Activated CD8-positive, alpha-beta memory T cell treated with anti-CD3 and anti-CD28 coated beads, Interleukin-2, amount 50 U/mL, for 1 hour (primary cell): ENCODE data around the gene LBR.
"Not testable (repeated sequence)": the region's sequence is repeated elsewhere in the genome, so short reads cannot be mapped to it uniquely, and the experiment has no call there.

Source experiments
- DNase-seq: peaks from one replicate; pipeline ENCODE4 v3.0.0-alpha.2; 2020; ENCODE audit errors: extremely low read depth

Gene LBR

GRCh38 chr1:225427235-225428067 is at the start of gene LBR:
Gene LBR, minus strand, starts transcription at chr1:225428038. Its CDS starts 3,963 bp downstream, at chr1:225424075.
- DNase-seq, result no peak

DNA sequence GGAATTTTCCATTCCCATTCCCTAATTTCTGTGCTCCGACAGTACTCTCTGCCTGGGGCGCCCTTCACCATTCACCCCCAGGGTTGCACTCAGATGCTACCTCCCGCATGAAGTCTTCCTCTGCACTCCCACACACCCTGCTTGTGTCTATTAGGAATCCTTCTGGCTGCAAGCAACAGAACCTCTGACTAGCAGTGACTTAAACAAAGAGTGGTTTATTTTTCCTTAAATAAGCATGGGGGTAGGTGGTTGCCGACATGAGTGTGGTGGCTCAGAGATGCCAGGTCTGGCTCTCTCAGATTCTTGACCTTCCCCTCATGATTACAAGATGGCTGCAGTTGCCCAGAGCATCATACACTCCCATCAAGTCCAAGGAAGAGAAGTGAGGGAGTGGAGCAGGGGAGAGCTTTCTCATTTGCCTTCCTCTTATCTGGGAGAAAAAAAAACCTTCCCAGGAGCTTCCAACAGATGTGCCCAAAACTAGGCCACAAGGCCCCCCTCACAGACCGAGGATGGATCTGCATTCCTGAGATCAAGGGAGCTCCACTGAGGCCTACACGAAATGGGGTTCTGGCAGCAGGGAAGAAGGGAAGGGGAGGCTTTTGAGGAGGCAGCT is 49.6 kb upstream of the LBR start:
- DNase-seq, result no peak

- no peak for DNase-seq
These were observed 48.7 kb upstream of the LBR start for GRCh38 chr1:225476538-225476988.

DNA sequence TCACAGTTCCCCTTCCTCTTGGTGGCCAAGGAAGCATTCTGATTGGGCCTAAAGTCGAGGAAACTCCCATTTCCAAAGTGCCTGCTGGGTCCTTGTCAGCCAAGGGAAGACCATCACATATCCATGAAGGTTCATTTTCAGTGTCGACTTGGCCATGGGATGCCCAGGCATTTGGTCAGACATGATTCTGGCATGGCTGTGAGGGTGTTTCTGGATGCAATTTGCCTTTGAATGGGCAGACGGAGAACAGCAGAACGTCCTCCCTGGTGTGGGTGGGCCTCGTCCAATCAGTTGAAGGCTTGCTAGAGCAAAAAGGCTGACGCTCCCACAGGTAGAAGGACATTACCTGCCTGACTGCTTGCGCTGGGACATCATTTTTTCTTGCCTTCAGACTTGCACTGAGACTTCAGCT is 48.3 kb upstream of the LBR start:
- no peak for DNase-seq

GRCh38 chr1:225474986-225475820 is 47.4 kb upstream of the LBR start:
- DNase-seq, result no peak

GRCh38 chr1:225474439-225474985 is 46.7 kb upstream of the LBR start:
- no peak for DNase-seq

DNA sequence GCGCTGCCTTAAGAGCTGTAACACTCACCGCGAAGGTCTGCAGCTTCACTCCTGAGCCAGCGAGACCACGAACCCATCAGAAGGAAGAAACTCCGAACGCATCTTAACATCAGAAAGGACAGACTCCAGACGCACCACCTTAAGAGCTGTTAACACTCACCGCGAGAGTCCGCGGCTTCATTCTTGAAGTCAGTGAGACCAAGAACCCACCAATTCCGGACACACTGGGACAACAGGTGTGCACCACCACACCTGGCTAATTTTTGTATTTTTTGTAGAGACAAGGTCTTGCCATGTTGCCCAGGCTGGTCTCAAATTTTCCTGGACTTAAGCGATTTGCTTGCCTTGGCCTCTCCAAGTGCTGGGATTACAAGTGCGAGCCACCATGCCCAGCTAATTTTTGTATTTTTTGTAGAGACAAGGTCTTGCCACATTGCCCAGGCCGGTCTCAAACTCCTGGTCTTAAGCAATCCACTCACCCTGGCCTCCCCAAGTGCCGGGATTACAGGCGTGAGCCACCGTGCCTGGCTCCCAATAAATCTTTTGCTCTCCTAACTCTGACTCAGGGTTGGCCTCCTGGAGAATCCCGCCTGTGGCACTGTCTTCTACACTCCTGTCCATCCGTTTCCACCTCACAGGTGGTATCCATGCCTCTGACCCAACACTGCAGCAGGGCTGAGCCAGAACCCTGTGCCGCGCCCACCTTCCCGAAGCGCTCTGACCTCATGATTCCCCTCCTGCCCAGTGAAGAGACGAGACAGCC is 46.0 kb upstream of the LBR start:
- not testable (repeated sequence) for DNase-seq

GRCh38 chr1:225473266-225473665 is 45.4 kb upstream of the LBR start:
- DNase-seq, result not testable (repeated sequence)

DNA sequence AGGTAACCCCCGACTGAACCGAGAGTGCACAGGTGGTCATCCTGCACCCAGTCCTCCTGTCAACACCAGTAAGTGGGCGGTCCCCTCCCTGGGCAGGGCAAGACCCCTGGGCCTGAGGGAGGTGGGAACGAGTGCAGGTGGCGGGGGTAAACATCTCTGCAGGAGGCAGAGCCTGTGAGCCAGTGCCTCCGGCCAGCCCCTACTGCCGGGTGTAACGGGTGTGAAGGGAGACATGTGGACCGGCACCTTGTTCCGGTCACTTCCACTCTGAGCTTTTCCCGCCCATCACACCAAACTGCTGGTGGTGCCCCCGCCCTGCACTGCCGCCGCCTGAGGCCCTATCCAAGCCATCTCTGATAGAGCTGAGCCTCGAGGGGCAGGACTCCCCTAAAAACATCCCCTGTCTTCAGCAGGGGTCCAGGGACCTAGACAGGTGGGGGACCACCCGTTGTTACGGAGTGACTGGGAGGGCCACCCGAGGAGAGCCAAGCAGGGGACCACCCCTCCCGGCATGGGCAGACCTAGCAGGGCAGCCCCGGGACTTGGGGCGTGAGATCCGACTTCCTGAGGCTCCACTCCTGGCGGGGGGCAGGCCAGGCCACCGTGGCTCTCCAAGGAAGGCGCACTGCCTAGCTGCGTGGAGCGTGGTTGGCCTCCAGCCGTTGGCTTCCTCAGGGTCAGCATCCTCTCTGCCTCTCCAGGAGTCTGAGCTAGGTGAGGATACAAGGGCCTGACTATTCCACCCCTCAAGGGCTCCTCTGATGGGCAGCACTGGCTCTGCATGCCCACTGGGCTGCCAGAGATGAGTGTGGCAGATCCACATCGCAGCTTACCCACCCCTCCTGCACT is 43.8 kb upstream of the LBR start:
- DNase-seq, result no peak

DNA sequence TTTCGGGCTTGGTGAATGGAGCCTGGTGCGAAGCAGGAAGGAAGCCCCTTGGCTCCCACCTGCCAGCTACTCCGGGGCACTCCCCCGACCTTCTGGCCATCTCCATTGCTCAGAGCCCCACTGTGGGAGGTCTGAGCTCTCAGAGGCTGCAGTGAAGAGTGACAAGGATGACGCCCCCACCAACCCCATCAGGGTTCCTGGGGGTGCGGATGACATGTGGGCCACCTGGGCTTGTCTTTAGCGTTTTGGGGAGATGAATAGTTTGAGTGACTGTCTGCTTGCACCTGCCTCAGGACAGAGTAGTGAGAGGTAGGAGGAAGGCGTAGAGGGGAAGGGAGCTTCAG is 43.2 kb upstream of the LBR start:
- DNase-seq, result no peak

DNA sequence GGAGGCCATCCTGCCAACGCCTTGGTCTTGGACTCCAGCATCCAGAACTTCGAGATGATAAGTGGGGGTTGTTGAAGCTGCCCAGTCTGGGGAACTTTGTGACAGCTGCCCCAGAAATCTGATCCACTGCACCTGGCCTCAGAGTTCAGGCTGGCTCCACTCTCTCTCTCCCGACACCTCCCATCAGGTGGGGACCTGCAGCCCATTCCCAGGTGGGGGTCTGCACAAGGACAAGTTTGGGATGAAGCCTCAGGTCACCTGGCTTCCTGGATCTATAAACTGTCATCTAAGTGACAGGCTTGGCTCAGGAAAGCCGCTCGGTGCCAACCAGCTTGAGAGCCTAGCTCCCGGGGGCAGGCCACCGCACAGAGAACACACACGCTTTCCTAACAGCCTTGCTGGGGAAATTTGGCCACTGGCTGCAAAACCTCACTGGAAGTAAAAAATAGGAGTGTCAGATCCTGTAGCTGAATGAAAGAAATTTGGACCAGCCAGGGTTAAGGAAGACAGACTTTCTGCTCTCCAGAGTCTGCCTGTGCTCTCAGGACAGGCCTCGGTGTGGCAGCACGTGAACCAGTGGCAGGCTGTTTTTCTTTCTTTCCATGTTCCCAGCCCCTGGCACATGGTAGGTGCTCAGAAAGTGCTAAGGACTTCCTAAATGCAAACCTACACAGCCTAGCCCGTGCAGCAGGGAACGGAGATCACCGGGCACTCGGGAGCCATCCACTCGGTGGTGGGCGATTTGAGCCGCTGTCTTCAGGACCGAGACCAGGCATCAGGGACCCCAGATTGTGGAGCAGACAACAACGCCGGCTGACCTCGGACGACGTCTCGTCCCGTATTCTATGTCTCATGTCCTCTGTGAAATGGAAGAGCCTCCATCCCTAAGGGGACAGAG is 42.6 kb upstream of the LBR start:
- DNase-seq, result no peak

GRCh38 chr1:225469051-225469450 is 41.2 kb upstream of the LBR start:
- no peak for DNase-seq

DNA sequence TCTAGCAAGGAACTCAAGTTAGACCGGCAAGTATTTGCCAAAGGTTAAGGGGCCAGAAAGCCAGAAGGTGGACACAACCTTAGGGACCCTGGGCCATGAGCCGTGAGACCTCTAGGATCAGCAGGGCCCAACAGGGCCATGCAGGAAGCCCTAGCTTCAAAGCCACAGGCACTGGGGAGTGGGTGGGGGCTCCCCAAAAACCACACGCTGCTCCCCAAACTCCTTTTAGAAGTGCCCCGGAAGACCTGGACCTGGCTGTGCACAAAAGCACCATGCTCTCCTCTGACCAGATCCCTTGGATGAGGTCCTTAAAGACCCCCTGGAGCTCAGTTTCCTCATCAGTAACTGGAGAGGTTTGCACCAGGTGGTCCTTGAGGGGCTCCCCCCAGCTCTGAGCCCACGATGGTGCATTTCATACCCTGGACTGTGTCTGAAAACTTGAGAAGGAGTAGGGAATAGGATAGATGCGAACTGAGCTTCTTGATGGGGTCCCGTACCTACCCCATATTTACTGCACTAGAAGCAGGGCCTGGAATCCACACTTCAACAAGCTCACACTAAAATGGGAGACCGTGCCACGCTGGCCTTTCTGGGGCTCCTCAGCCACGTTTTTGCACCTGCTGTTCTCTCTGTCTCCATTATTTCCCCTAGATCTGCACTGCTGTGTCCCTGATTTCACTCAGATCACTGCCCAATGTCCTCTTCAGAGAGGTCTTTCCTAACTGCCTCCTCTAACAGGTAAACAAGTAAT is 40.6 kb upstream of the LBR start:
- no peak for DNase-seq

DNA sequence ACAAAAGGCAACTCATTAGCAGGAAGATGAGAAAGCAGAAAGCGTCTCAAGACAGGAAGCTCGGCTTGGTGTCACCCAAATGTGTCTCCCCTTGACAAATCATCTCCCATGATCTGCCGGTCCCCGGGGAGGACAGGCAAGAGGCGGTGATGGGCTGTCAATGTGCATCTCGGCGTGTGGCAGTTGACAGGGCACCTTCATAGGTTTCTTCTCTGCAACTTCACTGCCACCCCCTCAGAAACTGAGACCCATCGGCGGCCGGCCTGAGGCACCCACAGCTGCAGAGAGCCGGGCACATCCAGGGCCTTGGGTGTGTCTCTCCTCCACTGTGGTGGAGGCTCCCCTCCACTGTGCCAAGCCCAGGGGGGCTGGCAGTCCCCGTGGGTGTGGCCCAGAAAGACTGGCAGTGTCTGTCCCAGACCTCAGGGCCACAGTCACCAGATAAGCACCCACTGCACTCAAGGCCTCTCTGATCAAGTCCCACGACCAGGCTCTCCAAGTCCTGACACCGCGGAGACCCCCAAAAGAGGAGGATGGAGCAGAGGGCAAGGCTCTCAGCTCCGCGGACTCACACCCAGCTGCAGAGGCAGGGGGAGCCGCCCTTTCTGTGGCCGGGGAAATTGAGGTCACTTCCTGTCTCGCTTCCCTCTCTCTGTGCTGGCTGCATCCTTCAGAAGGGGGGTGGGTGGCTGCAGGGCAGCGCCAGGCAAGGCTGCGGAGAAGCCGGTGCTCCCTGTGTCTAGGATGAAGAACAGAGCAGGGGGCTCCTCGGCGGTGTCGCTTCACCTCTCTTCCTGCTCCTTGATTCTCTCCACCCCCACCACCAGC is 39.6 kb upstream of the LBR start:
- peak; percentile 67 for DNase-seq

DNA sequence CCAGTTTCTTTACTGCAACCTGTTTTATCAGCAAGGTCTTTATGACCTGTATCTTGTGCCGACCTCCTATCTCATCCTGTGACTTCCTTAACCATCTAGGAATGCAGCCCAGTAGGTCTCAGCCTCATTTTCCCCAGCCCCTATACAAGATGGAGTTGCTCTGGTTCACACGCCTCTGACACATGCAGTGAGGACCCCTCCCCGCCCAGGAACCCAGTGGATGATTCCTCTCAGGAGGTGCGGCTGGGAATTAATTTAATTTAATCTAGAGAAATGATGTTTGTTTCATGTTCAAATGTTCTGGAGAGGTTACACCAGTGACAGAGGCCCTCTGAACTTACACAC is 39.0 kb upstream of the LBR start:
- no peak for DNase-seq

DNA sequence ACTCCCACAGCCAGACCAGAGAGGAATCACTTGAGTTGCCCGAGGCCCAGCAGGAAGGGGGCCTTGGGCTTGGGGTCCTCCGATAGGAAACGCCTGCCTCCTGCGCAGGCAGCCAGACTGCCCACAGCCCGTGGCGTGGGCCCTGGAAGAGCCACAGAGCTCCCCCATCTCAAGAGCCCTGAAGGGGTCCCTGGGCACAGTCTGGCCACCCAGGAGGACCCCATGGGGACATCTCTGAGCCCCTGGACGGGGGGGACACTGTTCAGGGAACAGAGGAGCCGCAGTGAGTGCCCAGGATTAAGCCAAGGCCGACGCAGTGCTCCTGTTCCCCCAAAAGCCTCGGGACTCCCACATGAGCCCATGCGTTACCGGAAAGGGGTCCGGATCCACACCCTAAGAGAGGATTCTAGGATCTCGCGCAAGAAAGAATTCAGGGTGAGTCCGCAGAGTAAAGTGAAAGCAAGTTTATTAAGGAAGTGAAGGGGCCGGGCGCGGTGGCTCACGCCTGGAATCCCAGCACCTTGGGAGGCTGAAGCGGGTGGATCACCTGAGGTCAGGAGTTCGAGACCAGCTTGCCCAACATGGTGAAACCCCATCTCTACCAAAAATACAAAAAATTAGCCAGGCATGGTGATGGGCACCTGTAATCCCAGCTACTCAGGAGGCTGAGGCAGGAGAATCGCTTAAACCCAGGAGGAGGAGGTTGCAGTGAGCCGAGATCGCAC is 38.1 kb upstream of the LBR start:
- DNase-seq, result no peak
